Vagina (tissue), 2 donors: ENCODE measurements around the gene TAGLN3. TPM values are rescaled to one million over a fixed set of nuclear protein-coding genes. Genes with fewer than 3 reads are reported as not detected.
A peak's percentile ranks its signal among the peaks of the same experiment; 100 is the strongest.

Experiments
- DNase-seq, 2 donors: peaks; one replicate each; pipeline ENCODE4 v3.0.0-alpha.2; 2017; ENCODE audit errors: extremely low spot score in 2 of 2
- H3K27ac ChIP-seq: fragments of 200-600 bp; sonication (generic); one replicate; pipeline ENCODE4 v1.5.1; 2019
- H3K27me3 ChIP-seq: fragments of 200-600 bp; sonication (generic); one replicate; pipeline ENCODE4 v1.5.1; 2019
- H3K36me3 ChIP-seq, 2 donors: fragments of 200-600 bp; sonication (generic); one replicate each; pipeline ENCODE4 v1.5.1; 2017 to 2019
- H3K4me1 ChIP-seq: fragments of 200-600 bp; sonication (generic); one replicate; pipeline ENCODE4 v1.5.1; 2019
- H3K4me3 ChIP-seq, 2 donors: fragments of 200-600 bp; sonication (generic); 1 replicate in 1 of 2; 2 replicates in 1 of 2; pipeline ENCODE4 v1.5.1; 2016 to 2019
- H3K9me3 ChIP-seq: fragments of 200-600 bp; sonication (generic); one replicate; pipeline ENCODE4 v1.5.1; 2019
- POLR2A ChIP-seq, 2 donors: fragments of 450-650 bp; IDR thresholded peaks; one replicate each; pipeline ENCODE4 v1.6.1; 2017; ENCODE audit warnings: antibody characterized with exemption in 2 of 2, mild to moderate bottlenecking in 2 of 2, moderate library complexity in 2 of 2
- POLR2AphosphoS5 ChIP-seq, 2 donors: sonication (generic); formaldehyde crosslinking; IDR thresholded peaks; one replicate each; pipeline ENCODE4 v1.9.0; 2017; ENCODE audit warnings: antibody characterized with exemption in 2 of 2, mild to moderate bottlenecking in 2 of 2, low read depth in 1 of 2; ENCODE audit not compliant: insufficient read depth in 1 of 2
- intact Hi-C: fragments of 100-400 bp; cut with DNase I; formaldehyde crosslinking; loops from one replicate; pipeline ENCODE4 v1.15.1; 2023
- total RNA-seq: library from RNA; depleted of rRNA; stranded (reverse); fragments of >200 nt; gene quantifications from one replicate; pipeline ENCODE4 v1.2.3, GENCODE V29; 2016
- TF ChIP-seq, protein P1 (sequence below), 3 experiments: fragments of 450-650 bp in 2 of 3; fragments of 200-600 bp in 1 of 3; sonication (generic) in 1 of 3; IDR thresholded peaks; one replicate each; pipeline ENCODE4 v1.5.1; 2017 to 2019; ENCODE audit warnings: antibody characterized with exemption in 3 of 3, mild to moderate bottlenecking in 2 of 3, moderate library complexity in 2 of 3

TAGLN3 gene
- total RNA-seq, 1 donor from 2014 or later, result 3.9 TPM

DNA sequence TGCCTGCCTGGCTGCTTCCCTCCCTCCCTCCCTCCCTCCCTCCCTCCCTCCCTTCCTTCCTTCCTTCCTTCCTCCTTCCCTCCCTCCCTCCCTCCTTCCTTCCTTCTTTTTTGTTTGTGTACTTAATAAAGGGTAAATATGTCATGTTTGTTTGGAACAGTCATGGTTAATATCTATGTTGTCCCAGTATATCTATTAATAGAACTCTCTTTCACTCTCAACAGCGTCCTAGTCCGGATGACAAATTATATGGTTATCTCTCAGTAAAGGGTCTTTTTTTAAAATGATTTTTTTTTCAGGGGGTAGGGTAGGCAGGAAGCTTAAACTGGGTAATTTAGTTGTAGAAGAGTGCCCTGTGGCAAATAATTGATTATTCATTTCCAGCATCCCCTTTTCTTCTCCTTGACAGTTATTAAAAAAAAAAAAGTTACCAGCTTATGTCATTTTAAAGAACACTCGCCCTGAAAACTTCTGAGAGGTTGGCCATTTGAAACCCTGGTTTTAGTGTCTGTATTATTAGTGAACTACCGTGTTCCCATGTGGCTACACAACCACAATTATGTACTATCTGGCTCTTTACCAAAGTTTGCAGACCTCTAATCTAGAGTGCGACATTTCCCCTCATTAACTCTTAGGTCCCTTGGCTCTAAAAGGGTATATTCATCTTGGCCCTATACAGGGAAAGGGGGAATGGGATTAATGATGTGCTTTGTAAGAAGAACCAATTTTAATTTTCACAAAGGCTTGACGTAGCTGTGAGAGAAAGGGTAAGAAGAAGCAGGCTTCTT is 13.7 kb downstream of the TAGLN3 start:
- no peaks in the 10 kb centered on the region for H3K9me3 ChIP-seq
- TF ChIP-seq, protein P1, sequence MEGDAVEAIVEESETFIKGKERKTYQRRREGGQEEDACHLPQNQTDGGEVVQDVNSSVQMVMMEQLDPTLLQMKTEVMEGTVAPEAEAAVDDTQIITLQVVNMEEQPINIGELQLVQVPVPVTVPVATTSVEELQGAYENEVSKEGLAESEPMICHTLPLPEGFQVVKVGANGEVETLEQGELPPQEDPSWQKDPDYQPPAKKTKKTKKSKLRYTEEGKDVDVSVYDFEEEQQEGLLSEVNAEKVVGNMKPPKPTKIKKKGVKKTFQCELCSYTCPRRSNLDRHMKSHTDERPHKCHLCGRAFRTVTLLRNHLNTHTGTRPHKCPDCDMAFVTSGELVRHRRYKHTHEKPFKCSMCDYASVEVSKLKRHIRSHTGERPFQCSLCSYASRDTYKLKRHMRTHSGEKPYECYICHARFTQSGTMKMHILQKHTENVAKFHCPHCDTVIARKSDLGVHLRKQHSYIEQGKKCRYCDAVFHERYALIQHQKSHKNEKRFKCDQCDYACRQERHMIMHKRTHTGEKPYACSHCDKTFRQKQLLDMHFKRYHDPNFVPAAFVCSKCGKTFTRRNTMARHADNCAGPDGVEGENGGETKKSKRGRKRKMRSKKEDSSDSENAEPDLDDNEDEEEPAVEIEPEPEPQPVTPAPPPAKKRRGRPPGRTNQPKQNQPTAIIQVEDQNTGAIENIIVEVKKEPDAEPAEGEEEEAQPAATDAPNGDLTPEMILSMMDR (IDR thresholded peaks at IDR 0.05), result no peak
- no peak for TF ChIP-seq POLR2AphosphoS5 (IDR thresholded peaks at IDR 0.05; ENCODE audit: insufficient read depth in 1 of 2, low read depth in 1 of 2)
- no peak for TF ChIP-seq POLR2A (IDR thresholded peaks at IDR 0.05)
- no peak for DNase-seq
- intact Hi-C loops, result no loop called here
- H3K4me3 ChIP-seq, result no peak overlapping the region
- no peak overlapping the region for H3K27ac ChIP-seq
- H3K36me3 ChIP-seq, result no peaks in the 10 kb centered on the region
- no peaks in the 10 kb centered on the region for H3K4me1 ChIP-seq
- H3K27me3 ChIP-seq, result no peaks in the 10 kb centered on the region

DNA sequence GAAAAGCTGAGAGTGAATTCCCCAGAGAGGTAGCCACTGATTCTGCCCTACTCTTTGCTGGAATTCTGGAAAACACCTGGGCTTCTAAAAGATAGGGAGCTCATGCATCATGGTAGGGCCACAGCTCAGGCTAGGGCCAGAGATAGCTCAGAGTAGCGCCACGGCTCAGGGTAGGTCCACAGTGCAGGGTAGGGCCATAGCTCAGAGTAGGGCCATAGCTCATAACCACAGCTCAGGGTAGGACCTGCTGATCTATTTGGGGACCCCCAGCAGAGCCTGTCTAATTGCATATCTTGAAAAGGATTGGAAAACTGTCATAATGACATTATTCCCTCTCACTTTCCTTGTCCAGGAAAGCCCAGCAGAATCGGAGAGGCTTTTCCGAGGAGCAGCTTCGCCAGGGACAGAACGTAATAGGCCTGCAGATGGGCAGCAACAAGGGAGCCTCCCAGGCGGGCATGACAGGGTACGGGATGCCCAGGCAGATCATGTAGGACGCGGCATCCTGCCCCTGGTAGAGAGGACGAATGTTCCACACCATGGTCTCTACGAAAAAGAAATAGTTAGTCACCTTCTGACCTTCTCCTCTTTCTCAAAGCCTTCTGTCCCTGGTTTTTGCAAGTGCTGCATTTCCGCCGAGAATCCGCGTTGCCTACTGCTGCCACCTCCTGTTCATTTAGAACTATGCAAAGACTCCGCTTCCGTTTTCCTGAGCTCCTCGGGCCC is 14.5 kb downstream of the TAGLN3 start:
- DNase-seq, result no peak
- Histone ChIP-seq H3K4me3 (no peak overlapping the region), H3K9me3 (no peaks in the 10 kb centered on the region), H3K27ac (no peak overlapping the region), H3K36me3 (no peaks in the 10 kb centered on the region), H3K27me3 (no peaks in the 10 kb centered on the region), H3K4me1 (no peaks in the 10 kb centered on the region)
- intact Hi-C loops, result no loop called here
- TF ChIP-seq, protein P1 (IDR thresholded peaks at IDR 0.05), result peak; percentile 45 to 52 (median 51)
- TF ChIP-seq POLR2AphosphoS5 (IDR thresholded peaks at IDR 0.05; ENCODE audit: insufficient read depth in 1 of 2, low read depth in 1 of 2), result peak in 1 of 2 donors; percentile 15
- no peak for TF ChIP-seq POLR2A (IDR thresholded peaks at IDR 0.05)

DNA sequence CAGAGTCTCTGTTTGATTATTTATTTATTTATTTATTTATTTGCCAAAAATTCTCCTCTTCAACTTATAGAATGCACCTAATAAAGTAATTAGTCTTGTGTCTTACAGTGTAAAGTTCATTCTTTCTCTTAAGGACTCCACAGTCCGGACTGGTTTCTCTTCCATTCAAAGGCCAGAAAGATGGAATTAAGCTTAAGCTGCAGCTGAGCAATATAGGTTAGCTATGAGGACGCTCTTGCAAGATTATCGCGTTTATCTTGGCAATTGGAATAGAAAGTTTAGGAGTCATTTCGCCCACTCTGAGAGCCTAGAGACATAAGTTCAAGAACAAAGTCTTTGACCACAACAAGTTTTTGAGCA is 15.0 kb downstream of the TAGLN3 start:
- Histone ChIP-seq H3K4me3 (no peak overlapping the region), H3K4me1 (no peaks in the 10 kb centered on the region), H3K27me3 (no peaks in the 10 kb centered on the region), H3K9me3 (no peaks in the 10 kb centered on the region), H3K36me3 (no peaks in the 10 kb centered on the region), H3K27ac (no peak overlapping the region)
- TF ChIP-seq POLR2AphosphoS5 (IDR thresholded peaks at IDR 0.05; ENCODE audit: insufficient read depth in 1 of 2, low read depth in 1 of 2), result no peak
- TF ChIP-seq, protein P1 (IDR thresholded peaks at IDR 0.05), result no peak
- TF ChIP-seq POLR2A (IDR thresholded peaks at IDR 0.05), result no peak
- intact Hi-C loops, result no loop called here
- DNase-seq, result no peak

DNA sequence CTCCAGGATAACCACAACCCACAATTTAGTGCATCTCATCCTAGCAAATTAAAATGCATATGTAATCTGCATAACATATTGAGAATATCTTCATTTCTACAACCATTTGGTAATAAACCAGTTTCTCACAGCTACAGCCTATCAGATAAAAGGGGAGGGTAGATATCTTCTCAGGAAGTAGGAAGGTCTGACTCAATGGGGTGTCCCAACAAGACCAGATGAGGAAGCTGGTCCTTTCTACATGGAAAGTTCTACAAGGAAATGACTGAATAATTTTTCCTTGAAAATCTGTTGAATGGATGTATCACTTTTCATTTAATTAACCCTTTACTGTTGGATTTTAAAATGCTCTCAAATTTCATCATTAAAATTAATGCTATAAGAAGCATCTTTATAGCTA is 18.4 kb downstream of the TAGLN3 start:
- TF ChIP-seq POLR2A (IDR thresholded peaks at IDR 0.05) (no peak), POLR2AphosphoS5 (IDR thresholded peaks at IDR 0.05; ENCODE audit: insufficient read depth in 1 of 2, low read depth in 1 of 2) (no peak)
- TF ChIP-seq, protein P1 (IDR thresholded peaks at IDR 0.05), result no peak
- no peaks in the 10 kb centered on the region for H3K4me1 ChIP-seq
- no peak for DNase-seq
- H3K4me3 ChIP-seq, result no peak overlapping the region
- no peaks in the 10 kb centered on the region for H3K36me3 ChIP-seq
- H3K9me3 ChIP-seq, result no peaks in the 10 kb centered on the region
- no peaks in the 10 kb centered on the region for H3K27me3 ChIP-seq
- intact Hi-C loops, result no loop called here
- H3K27ac ChIP-seq, result no peak overlapping the region

DNA sequence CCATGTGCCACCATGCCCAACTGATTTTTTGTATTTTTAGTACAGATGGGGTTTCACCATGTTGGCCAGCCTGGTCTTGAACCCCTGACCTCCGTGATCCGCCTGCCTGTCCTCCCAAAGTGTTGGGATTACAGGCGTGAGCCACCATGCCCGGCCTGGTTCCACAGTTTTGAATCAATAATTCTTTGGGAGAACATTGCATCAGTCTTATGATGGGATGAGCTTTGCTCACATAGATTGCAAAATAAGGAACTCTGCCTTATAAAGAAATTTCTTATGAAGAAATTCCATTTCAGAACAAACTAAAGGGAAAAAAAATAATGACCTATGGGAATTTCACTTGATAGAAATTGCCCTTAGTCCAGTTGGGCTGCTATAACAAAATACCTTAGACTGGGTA is 20.0 kb downstream of the TAGLN3 start:
- intact Hi-C loops, result no loop called here
- TF ChIP-seq, protein P1 (IDR thresholded peaks at IDR 0.05), result no peak
- no peak for TF ChIP-seq POLR2AphosphoS5 (IDR thresholded peaks at IDR 0.05; ENCODE audit: insufficient read depth in 1 of 2, low read depth in 1 of 2)
- Histone ChIP-seq H3K4me3 (no peak overlapping the region), H3K9me3 (no peaks in the 10 kb centered on the region), H3K27ac (no peak overlapping the region), H3K27me3 (no peaks in the 10 kb centered on the region), H3K4me1 (no peaks in the 10 kb centered on the region), H3K36me3 (no peaks in the 10 kb centered on the region)
- DNase-seq, result no peak
